Measurements from ENCODE around the gene LRRC2.
"Not testable (repeated sequence)": the region's sequence is repeated elsewhere in the genome, so short reads cannot be mapped to it uniquely, and the experiment has no call there.

LRRC2 gene

DNA sequence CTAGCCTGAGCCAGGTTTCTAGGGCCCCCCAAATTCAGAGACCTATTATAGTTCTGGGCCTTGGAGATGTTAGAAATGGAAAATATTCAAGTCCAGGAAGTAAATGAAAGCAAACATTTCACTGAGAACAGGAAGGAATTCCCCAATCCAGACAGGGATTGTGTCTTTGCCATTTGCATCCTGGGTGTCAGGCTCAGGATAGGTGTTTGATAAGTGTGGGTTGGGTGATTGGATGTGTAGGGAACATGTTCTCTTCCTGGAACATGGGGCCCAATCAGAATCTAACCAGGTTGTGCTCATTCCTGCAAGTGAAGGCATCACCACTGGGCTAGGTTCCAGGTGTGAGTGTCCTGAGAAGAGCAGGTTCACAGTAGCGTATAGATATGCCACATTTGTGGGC lies 14.6 kb upstream of the LRRC2 start:
- no peaks in the 10 kb centered on the region for H3K9me3 ChIP-seq (ENCODE audit: control insufficient read depth, low read length)
- no peaks in the 10 kb centered on the region for H3K36me3 ChIP-seq (ENCODE audit: control insufficient read depth, insufficient read depth, low read length)
- H3K27ac ChIP-seq (ENCODE audit: low read depth, low read length, severe bottlenecking): no peak overlapping the region
- H3K4me1 ChIP-seq (ENCODE audit: control insufficient read depth, insufficient read depth, low read length, poor library complexity, severe bottlenecking): no peaks in the 10 kb centered on the region
- no peak overlapping the region for H3K4me3 ChIP-seq (ENCODE audit: extremely low read depth, insufficient read depth, low read length, poor library complexity, severe bottlenecking)
- 100% methylated on average over 1 of the region's 1 CpG; no CpG with 5 or more reads in 1 of the 2 experiments for WGBS, 2 experiments (ENCODE audit: insufficient coverage in 2 of 2)

- H3K27ac ChIP-seq (ENCODE audit: low read depth, low read length, severe bottlenecking): no peak overlapping the region
- no peaks in the 10 kb centered on the region for H3K36me3 ChIP-seq (ENCODE audit: control insufficient read depth, insufficient read depth, low read length)
- H3K9me3 ChIP-seq (ENCODE audit: control insufficient read depth, low read length): no peaks in the 10 kb centered on the region
- WGBS, 2 experiments (ENCODE audit: insufficient coverage in 2 of 2): 63 to 65% methylated on average over 9 to 13 of the region's 14 CpGs
- H3K4me3 ChIP-seq (ENCODE audit: extremely low read depth, insufficient read depth, low read length, poor library complexity, severe bottlenecking): no peak overlapping the region
- H3K4me1 ChIP-seq (ENCODE audit: control insufficient read depth, insufficient read depth, low read length, poor library complexity, severe bottlenecking): peaks cover 4% of the 10 kb centered on the region
Observed at GRCh38 chr3:46579756-46580286, 13.7 kb upstream of the LRRC2 start.

DNA sequence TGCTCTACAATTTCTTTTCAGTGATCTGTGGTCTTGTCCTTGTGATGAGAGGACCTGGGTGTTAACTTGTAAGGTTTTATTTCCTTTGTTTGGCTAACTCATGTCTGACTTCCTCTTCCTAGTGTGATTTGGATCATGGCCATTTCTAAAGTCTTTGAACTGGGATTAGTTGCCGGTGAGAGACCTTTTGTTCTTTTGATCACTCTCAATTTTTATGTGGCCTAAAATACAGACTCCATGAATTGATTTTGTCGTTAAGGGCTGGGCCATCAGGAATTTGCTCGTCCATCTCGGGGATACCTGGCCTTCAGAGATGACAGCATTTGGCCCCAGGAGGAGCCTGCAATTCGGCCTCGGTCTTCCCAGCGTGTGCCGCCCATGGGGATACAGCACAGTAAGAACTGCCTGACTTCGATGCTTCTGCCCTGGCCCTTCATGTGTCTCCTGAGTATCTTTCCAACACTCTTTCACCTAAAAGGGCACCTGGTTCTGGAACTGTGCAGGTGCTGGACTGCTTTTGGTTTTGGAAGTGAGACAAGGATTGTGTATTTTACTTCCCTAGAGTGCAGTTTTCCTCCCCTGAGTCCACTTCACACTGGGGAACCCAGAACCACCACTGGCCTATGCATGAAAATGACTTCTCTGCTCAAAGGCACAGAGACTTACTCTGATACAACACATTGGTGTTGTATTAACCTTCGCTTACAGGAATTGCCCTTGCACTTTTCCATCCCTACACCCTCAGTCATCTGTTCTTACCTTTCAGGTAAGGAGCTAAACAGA lies 13.1 kb upstream of the LRRC2 start:
- 22 to 28% methylated on average over 8 to 10 of the region's 10 CpGs for WGBS, 2 experiments (ENCODE audit: insufficient coverage in 2 of 2)
- no peak overlapping the region for H3K4me3 ChIP-seq (ENCODE audit: extremely low read depth, insufficient read depth, low read length, poor library complexity, severe bottlenecking)
- no peak overlapping the region for H3K27ac ChIP-seq (ENCODE audit: low read depth, low read length, severe bottlenecking)
- H3K4me1 ChIP-seq (ENCODE audit: control insufficient read depth, insufficient read depth, low read length, poor library complexity, severe bottlenecking): peaks cover 11% of the 10 kb centered on the region
- H3K9me3 ChIP-seq (ENCODE audit: control insufficient read depth, low read length): no peaks in the 10 kb centered on the region
- H3K36me3 ChIP-seq (ENCODE audit: control insufficient read depth, insufficient read depth, low read length): no peaks in the 10 kb centered on the region

- peaks cover 12% of the 10 kb centered on the region for H3K4me1 ChIP-seq (ENCODE audit: control insufficient read depth, insufficient read depth, low read length, poor library complexity, severe bottlenecking)
- 60% methylated on average over 1 of the region's 18 CpGs; no CpG with 5 or more reads in 1 of the 2 experiments for WGBS, 2 experiments (ENCODE audit: insufficient coverage in 2 of 2)
- H3K4me3 ChIP-seq (ENCODE audit: extremely low read depth, insufficient read depth, low read length, poor library complexity, severe bottlenecking); H3K27ac ChIP-seq (ENCODE audit: low read depth, low read length, severe bottlenecking); H3K36me3 ChIP-seq (ENCODE audit: control insufficient read depth, insufficient read depth, low read length); H3K9me3 ChIP-seq (ENCODE audit: control insufficient read depth, low read length): not testable (repeated sequence)
Observed at GRCh38 chr3:46577580-46578249, 11.6 kb upstream of the LRRC2 start.

- no peak overlapping the region for H3K4me3 ChIP-seq (ENCODE audit: extremely low read depth, insufficient read depth, low read length, poor library complexity, severe bottlenecking)
- H3K27ac ChIP-seq (ENCODE audit: low read depth, low read length, severe bottlenecking): no peak overlapping the region
- H3K36me3 ChIP-seq (ENCODE audit: control insufficient read depth, insufficient read depth, low read length): no peaks in the 10 kb centered on the region
- peaks cover 12% of the 10 kb centered on the region for H3K4me1 ChIP-seq (ENCODE audit: control insufficient read depth, insufficient read depth, low read length, poor library complexity, severe bottlenecking)
- H3K9me3 ChIP-seq (ENCODE audit: control insufficient read depth, low read length): no peaks in the 10 kb centered on the region
- WGBS, 2 experiments (ENCODE audit: insufficient coverage in 2 of 2): 3 to 11% methylated on average over 13 to 17 of the region's 21 CpGs
Observed at GRCh38 chr3:46576879-46577278, 10.8 kb upstream of the LRRC2 start.

DNA sequence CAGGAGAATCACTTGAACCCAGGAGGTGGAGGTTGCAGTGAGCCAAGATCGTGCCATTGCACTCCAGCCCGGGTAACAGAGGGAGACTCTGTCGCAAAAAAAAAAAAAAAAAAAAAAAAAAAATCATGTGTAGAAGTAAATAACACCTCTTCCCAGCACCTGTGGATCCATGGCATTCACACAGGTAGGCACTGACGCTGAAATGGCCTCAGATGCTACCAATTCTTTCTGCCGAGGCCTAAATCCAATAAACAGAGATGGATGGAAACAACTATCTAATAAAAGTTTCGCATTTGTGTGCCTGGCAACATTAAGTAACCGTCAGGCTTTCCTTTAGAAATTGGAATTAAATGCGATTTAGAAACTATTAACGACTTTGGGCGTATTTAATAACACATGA lies 10.3 kb upstream of the LRRC2 start:
- Histone ChIP-seq H3K27ac (ENCODE audit: low read depth, low read length, severe bottlenecking) (no peak overlapping the region), H3K4me3 (ENCODE audit: extremely low read depth, insufficient read depth, low read length, poor library complexity, severe bottlenecking) (no peak overlapping the region), H3K4me1 (ENCODE audit: control insufficient read depth, insufficient read depth, low read length, poor library complexity, severe bottlenecking) (peaks cover 12% of the 10 kb centered on the region), H3K36me3 (ENCODE audit: control insufficient read depth, insufficient read depth, low read length) (no peaks in the 10 kb centered on the region), H3K9me3 (ENCODE audit: control insufficient read depth, low read length) (no peaks in the 10 kb centered on the region)
- 54 to 59% methylated on average over 5 to 7 of the region's 10 CpGs for WGBS, 2 experiments (ENCODE audit: insufficient coverage in 2 of 2)

GRCh38 chr3:46575577-46576222 lies 9.6 kb upstream of the LRRC2 start:
- Histone ChIP-seq H3K36me3 (ENCODE audit: control insufficient read depth, insufficient read depth, low read length) (no peaks in the 10 kb centered on the region), H3K9me3 (ENCODE audit: control insufficient read depth, low read length) (no peaks in the 10 kb centered on the region), H3K4me1 (ENCODE audit: control insufficient read depth, insufficient read depth, low read length, poor library complexity, severe bottlenecking) (peaks cover 12% of the 10 kb centered on the region), H3K4me3 (ENCODE audit: extremely low read depth, insufficient read depth, low read length, poor library complexity, severe bottlenecking) (no peak overlapping the region), H3K27ac (ENCODE audit: low read depth, low read length, severe bottlenecking) (peak overlapping the region; percentile 46)
- WGBS, 2 experiments (ENCODE audit: insufficient coverage in 2 of 2): 42 to 60% methylated on average over 4 to 7 of the region's 11 CpGs

GRCh38 chr3:46574881-46575576 lies 8.9 kb upstream of the LRRC2 start:
- H3K36me3 ChIP-seq (ENCODE audit: control insufficient read depth, insufficient read depth, low read length): no peaks in the 10 kb centered on the region
- H3K27ac ChIP-seq (ENCODE audit: low read depth, low read length, severe bottlenecking): peak overlapping the region; percentile 46
- no peak overlapping the region for H3K4me3 ChIP-seq (ENCODE audit: extremely low read depth, insufficient read depth, low read length, poor library complexity, severe bottlenecking)
- H3K9me3 ChIP-seq (ENCODE audit: control insufficient read depth, low read length): no peaks in the 10 kb centered on the region
- 22 to 32% methylated on average over 4 to 5 of the region's 5 CpGs for WGBS, 2 experiments (ENCODE audit: insufficient coverage in 2 of 2)
- H3K4me1 ChIP-seq (ENCODE audit: control insufficient read depth, insufficient read depth, low read length, poor library complexity, severe bottlenecking): peaks cover 12% of the 10 kb centered on the region

- peaks cover 12% of the 10 kb centered on the region for H3K4me1 ChIP-seq (ENCODE audit: control insufficient read depth, insufficient read depth, low read length, poor library complexity, severe bottlenecking)
- no CpG with 5 or more reads among the region's 2 CpGs for WGBS, 2 experiments (ENCODE audit: insufficient coverage in 2 of 2)
- H3K27ac ChIP-seq (ENCODE audit: low read depth, low read length, severe bottlenecking): no peak overlapping the region
- H3K9me3 ChIP-seq (ENCODE audit: control insufficient read depth, low read length): no peaks in the 10 kb centered on the region
- H3K36me3 ChIP-seq (ENCODE audit: control insufficient read depth, insufficient read depth, low read length): no peaks in the 10 kb centered on the region
- no peak overlapping the region for H3K4me3 ChIP-seq (ENCODE audit: extremely low read depth, insufficient read depth, low read length, poor library complexity, severe bottlenecking)
Observed at GRCh38 chr3:46574243-46574646, 8.1 kb upstream of the LRRC2 start.

DNA sequence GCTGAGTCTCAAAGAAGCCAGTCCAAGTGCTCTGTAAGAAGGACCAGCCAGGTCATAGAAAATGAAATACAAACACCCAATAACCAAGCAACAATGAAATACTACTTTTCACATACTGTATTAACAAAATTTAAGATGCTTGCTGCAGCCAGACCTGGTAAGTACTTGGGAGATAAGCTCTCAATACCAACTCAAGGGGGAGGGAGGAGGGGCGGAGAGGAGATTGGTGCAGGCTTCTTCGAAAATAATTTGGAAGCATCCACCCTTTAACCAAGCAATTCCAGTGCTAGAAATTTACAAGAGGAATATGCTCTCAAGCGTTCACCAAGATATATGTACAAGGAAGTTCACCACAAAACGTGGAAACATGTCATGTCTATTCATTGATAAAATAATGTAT lies 7.6 kb upstream of the LRRC2 start:
- peaks cover 12% of the 10 kb centered on the region for H3K4me1 ChIP-seq (ENCODE audit: control insufficient read depth, insufficient read depth, low read length, poor library complexity, severe bottlenecking)
- no peaks in the 10 kb centered on the region for H3K36me3 ChIP-seq (ENCODE audit: control insufficient read depth, insufficient read depth, low read length)
- no peaks in the 10 kb centered on the region for H3K9me3 ChIP-seq (ENCODE audit: control insufficient read depth, low read length)
- H3K4me3 ChIP-seq (ENCODE audit: extremely low read depth, insufficient read depth, low read length, poor library complexity, severe bottlenecking): no peak overlapping the region
- no CpG with 5 or more reads among the region's 4 CpGs for WGBS, 2 experiments (ENCODE audit: insufficient coverage in 2 of 2)
- no peak overlapping the region for H3K27ac ChIP-seq (ENCODE audit: low read depth, low read length, severe bottlenecking)
